Memory B cell (primary cell): ENCODE data around the gene ZNF479.
"Not testable (repeated sequence)": the region's sequence is repeated elsewhere in the genome, so short reads cannot be mapped to it uniquely, and the experiment has no call there.

Experiments
- ATAC-seq: fragments of 150-1000 bp; cut with Tn5 transposase; 2 replicates; pipeline ENCODE4 v1.10.0; 2021; ENCODE audit warnings: low read depth, mild to moderate bottlenecking, moderate library complexity
- DNase-seq, 2 donors: peaks; one replicate each; pipeline ENCODE4 v3.0.0; 2022; ENCODE audit warnings: low spot score in 2 of 2
- H3K27ac Mint-ChIP-seq: one replicate; pipeline ENCODE4 v1.8.0; 2022; ENCODE audit warnings: mild to moderate bottlenecking, moderate library complexity, mixed read lengths
- H3K27me3 Mint-ChIP-seq: one replicate; pipeline ENCODE4 v1.8.0; 2022; ENCODE audit warnings: mixed read lengths
- H3K36me3 Mint-ChIP-seq: one replicate; pipeline ENCODE4 v1.8.0; 2022; ENCODE audit warnings: mild to moderate bottlenecking, mixed read lengths
- H3K4me1 Mint-ChIP-seq: one replicate; pipeline ENCODE4 v1.8.0; 2022; ENCODE audit warnings: mixed read lengths
- H3K4me3 Mint-ChIP-seq: one replicate; pipeline ENCODE4 v1.8.0; 2022; ENCODE audit warnings: mild to moderate bottlenecking, moderate library complexity, mixed read lengths
- H3K9me3 Mint-ChIP-seq: one replicate; pipeline ENCODE4 v1.8.0; 2022; ENCODE audit warnings: mixed read lengths

ZNF479 gene

GRCh38 chr7:57132336-57132735, at the start of gene ZNF479:
Gene ZNF479, minus strand, starts transcription at chr7:57132436. Its CDS starts 112 bp downstream, at chr7:57132324.
- H3K4me1 Mint-ChIP-seq, H3K27me3 Mint-ChIP-seq, DNase-seq, H3K4me3 Mint-ChIP-seq, H3K27ac Mint-ChIP-seq, H3K36me3 Mint-ChIP-seq, ATAC-seq, H3K9me3 Mint-ChIP-seq: not testable (repeated sequence)

- no peak for ATAC-seq
Observed at GRCh38 chr7:57182031-57182430, 49.8 kb upstream of the ZNF479 start.

GRCh38 chr7:57181281-57181680, 49.0 kb upstream of the ZNF479 start:
- H3K36me3 Mint-ChIP-seq, result no peaks in the 10 kb centered on the region
- DNase-seq, result no peak
- H3K4me1 Mint-ChIP-seq, result no peaks in the 10 kb centered on the region
- no peak overlapping the region for H3K27ac Mint-ChIP-seq
- H3K4me3 Mint-ChIP-seq, result no peak overlapping the region
- H3K27me3 Mint-ChIP-seq, result no peaks in the 10 kb centered on the region
- H3K9me3 Mint-ChIP-seq, result peaks cover 16% of the 10 kb centered on the region
- ATAC-seq, result no peak

More at GRCh38 chr7:57182031-57182430, 49.8 kb upstream of the ZNF479 start:
- Mint-ChIP-seq H3K4me3 (no peak overlapping the region), H3K9me3 (peaks cover 20% of the 10 kb centered on the region), H3K36me3 (no peaks in the 10 kb centered on the region), H3K27ac (no peak overlapping the region), H3K4me1 (no peaks in the 10 kb centered on the region), H3K27me3 (no peaks in the 10 kb centered on the region)
- no peak for DNase-seq

GRCh38 chr7:57179776-57180415, 47.7 kb upstream of the ZNF479 start:
- ATAC-seq (no peak), DNase-seq (no peak)
- no peak overlapping the region for H3K27ac Mint-ChIP-seq
- peaks cover 16% of the 10 kb centered on the region for H3K9me3 Mint-ChIP-seq
- no peaks in the 10 kb centered on the region for H3K4me1 Mint-ChIP-seq
- no peaks in the 10 kb centered on the region for H3K27me3 Mint-ChIP-seq
- H3K4me3 Mint-ChIP-seq, result no peak overlapping the region
- no peaks in the 10 kb centered on the region for H3K36me3 Mint-ChIP-seq

GRCh38 chr7:57178768-57179139, 46.5 kb upstream of the ZNF479 start:
- DNase-seq, result no peak
- Mint-ChIP-seq H3K9me3 (peaks cover 16% of the 10 kb centered on the region), H3K4me1 (no peaks in the 10 kb centered on the region), H3K27ac (no peak overlapping the region), H3K27me3 (no peaks in the 10 kb centered on the region), H3K36me3 (no peaks in the 10 kb centered on the region), H3K4me3 (no peak overlapping the region)
- ATAC-seq, result no peak

GRCh38 chr7:57177856-57178767, 45.9 kb upstream of the ZNF479 start:
- no peak for DNase-seq
- H3K4me1 Mint-ChIP-seq, result no peaks in the 10 kb centered on the region
- H3K27me3 Mint-ChIP-seq, result no peaks in the 10 kb centered on the region
- H3K4me3 Mint-ChIP-seq, result no peak overlapping the region
- H3K27ac Mint-ChIP-seq, result no peak overlapping the region
- ATAC-seq, result no peak
- peaks cover 16% of the 10 kb centered on the region for H3K9me3 Mint-ChIP-seq
- H3K36me3 Mint-ChIP-seq, result no peaks in the 10 kb centered on the region

- DNase-seq, result no peak
- Mint-ChIP-seq H3K27ac (no peak overlapping the region), H3K4me1 (no peaks in the 10 kb centered on the region), H3K9me3 (peaks cover 9% of the 10 kb centered on the region), H3K4me3 (no peak overlapping the region), H3K36me3 (no peaks in the 10 kb centered on the region), H3K27me3 (no peaks in the 10 kb centered on the region)
- ATAC-seq, result no peak
Observed at GRCh38 chr7:57176928-57177635, 44.8 kb upstream of the ZNF479 start.

GRCh38 chr7:57165285-57165899, 33.2 kb upstream of the ZNF479 start:
- H3K27me3 Mint-ChIP-seq, result no peaks in the 10 kb centered on the region
- no peaks in the 10 kb centered on the region for H3K4me1 Mint-ChIP-seq
- H3K36me3 Mint-ChIP-seq, result peaks cover 3% of the 10 kb centered on the region
- no peak overlapping the region for H3K4me3 Mint-ChIP-seq
- no peak for ATAC-seq
- no peak overlapping the region for H3K27ac Mint-ChIP-seq
- H3K9me3 Mint-ChIP-seq, result peaks cover 9% of the 10 kb centered on the region
- no peak for DNase-seq

- H3K9me3 Mint-ChIP-seq, H3K4me3 Mint-ChIP-seq, H3K27me3 Mint-ChIP-seq, H3K4me1 Mint-ChIP-seq, DNase-seq, H3K27ac Mint-ChIP-seq, H3K36me3 Mint-ChIP-seq, ATAC-seq: not testable (repeated sequence)
Observed at GRCh38 chr7:57120123-57120784, 12.0 kb downstream of the ZNF479 start.
